Measurements from ENCODE around the gene HIVEP1.

GRCh38 chr6:12014873-12015149 is 2.7 kb downstream of the HIVEP1 start:
- no peak for TF ChIP-seq ATF3 (IDR thresholded peaks at IDR 0.05; ENCODE audit: insufficient read depth, low read depth, low read length)
- TF ChIP-seq POLR2A (IDR thresholded peaks at IDR 0.05; ENCODE audit: control extremely low read depth in 1 of 2, low read depth in 2 of 2, low read length in 2 of 2), result peak in 1 of 2 experiments; percentile 29; a peak in 1 of 3 replicates
- TF ChIP-seq YY1 (IDR thresholded peaks at IDR 0.05; ENCODE audit: low read depth, low read length), result no peak
- no peak for TF ChIP-seq SIN3A (conservative IDR thresholded peaks at IDR 0.05 in 1 of 2, IDR thresholded peaks at IDR 0.05 in 1 of 2; ENCODE audit: low read depth in 1 of 2, low read length in 2 of 2)
- no peak for TF ChIP-seq CTCF (IDR thresholded peaks at IDR 0.05; ENCODE audit: control extremely low read depth in 1 of 3, insufficient read depth in 1 of 3, low read depth in 1 of 3, low read length in 3 of 3)
- no peak for TF ChIP-seq MAX (IDR thresholded peaks at IDR 0.05)
- TF ChIP-seq MAFK (IDR thresholded peaks at IDR 0.05; ENCODE audit: low read depth, low read length), result no peak
- TF ChIP-seq GABPA (IDR thresholded peaks at IDR 0.05; ENCODE audit: borderline replicate concordance, insufficient read depth, low read length), result no peak
- no peak for TF ChIP-seq SP4 (IDR thresholded peaks at IDR 0.05; ENCODE audit: low read length)
- TF ChIP-seq RAD21 (IDR thresholded peaks at IDR 0.05 in 1 of 2, conservative IDR thresholded peaks at IDR 0.05 in 1 of 2; ENCODE audit: low read depth in 2 of 2, low read length in 2 of 2), result no peak
- TF ChIP-seq JUND (IDR thresholded peaks at IDR 0.05; ENCODE audit: low read length), result no peak
- no peak for TF ChIP-seq EZH2 (IDR thresholded peaks at IDR 0.05; ENCODE audit: low read depth, low read length, severe bottlenecking)
- TF ChIP-seq HDAC2 (IDR thresholded peaks at IDR 0.05; ENCODE audit: borderline replicate concordance in 1 of 2, low read depth in 2 of 2, low read length in 2 of 2), result no peak
- no peak for TF ChIP-seq POLR2AphosphoS5 (IDR thresholded peaks at IDR 0.05; ENCODE audit: low read depth, low read length)
